ENCODE data around the gene AMHR2. TPM values are rescaled to one million over a fixed set of nuclear protein-coding genes. Genes with fewer than 3 reads are reported as not detected.

AMHR2 gene
- total and polyA plus RNA-seq, 9 of the 15 experiments (the other 6 are each of a cell fraction or from before 2014, with no cell fraction given): 8.9 to 49.7 (median 19.3) TPM

GRCh38 chr12:53378724-53379388 is 44.8 kb upstream of the AMHR2 start (continued):
- no peak for TF ChIP-seq MXD1 (CRISPR knock-in tag; IDR thresholded peaks at IDR 0.05; ENCODE audit: borderline replicate concordance, poor library complexity, severe bottlenecking)
- 0 out of 2 replicates have a peak, but pooled peaks have one; percentile 79 for TF ChIP-seq ATF6 (CRISPR knock-in tag; IDR thresholded peaks at IDR 0.05)
- peak; percentile 62 for TF ChIP-seq ZBTB33 (CRISPR knock-in tag; IDR thresholded peaks at IDR 0.05)
- TF ChIP-seq SMAD4 (CRISPR knock-in tag; conservative IDR thresholded peaks at IDR 0.05): peak; percentile 57; the same call in 1 of the 2 replicates
- 0 out of 4 replicates have a peak, but pooled peaks of 1 of the 2 experiments have one; percentile 39 for TF ChIP-seq ARNT (IDR thresholded peaks at IDR 0.05)
- TF ChIP-seq TEAD1 (CRISPR knock-in tag; IDR thresholded peaks at IDR 0.05): peak in 1 of 2 experiments; percentile 35; a peak in 1 of 4 replicates
- no peak for TF ChIP-seq MEF2A (IDR thresholded peaks at IDR 0.05; ENCODE audit: control insufficient read depth, low read depth, low read length)
- TF ChIP-seq ZNF146 (CRISPR knock-in tag; IDR thresholded peaks at IDR 0.05; ENCODE audit: unreplicated experiment): no peak
- TF ChIP-seq MAZ (CRISPR knock-in tag; conservative IDR thresholded peaks at IDR 0.05 in 1 of 2, IDR thresholded peaks at IDR 0.05 in 1 of 2): peak in 1 of 2 experiments; percentile 66; a peak in 1 of 4 replicates
- peak; percentile 88 for TF ChIP-seq BRD9 (IDR thresholded peaks at IDR 0.05; ENCODE audit: low read depth, partially characterized antibody)
- no peak for TF ChIP-seq NELFE (IDR thresholded peaks at IDR 0.05; ENCODE audit: insufficient read depth, insufficient read length)
- 0 out of 4 replicates have a peak, but pooled peaks of 1 of the 2 experiments have one; percentile 12 for TF ChIP-seq UBTF (IDR thresholded peaks at IDR 0.05; ENCODE audit: borderline replicate concordance in 1 of 2, low read depth in 2 of 2, low read length in 2 of 2)

Measured in K562 (cell line).